Mucosa of rectum (tissue), 2 donors: Measurements from ENCODE around the gene CHN2.

Source experiments
- H3K27ac ChIP-seq, 2 donors: one replicate each; pipeline ENCODE4 v1.7.0; 2013; ENCODE audit warnings: inconsistent platforms in 2 of 2, low read depth in 2 of 2, low read length in 2 of 2
- H3K27me3 ChIP-seq, 2 donors: one replicate each; pipeline ENCODE4 v1.7.0; 2013; ENCODE audit warnings: low read length in 2 of 2; ENCODE audit not compliant: control insufficient read depth in 2 of 2, insufficient read depth in 2 of 2
- H3K36me3 ChIP-seq, 2 donors: one replicate each; pipeline ENCODE4 v1.7.0; 2013; ENCODE audit warnings: low read length in 2 of 2; ENCODE audit not compliant: control insufficient read depth in 2 of 2, insufficient read depth in 2 of 2
- H3K4me1 ChIP-seq, 2 donors: one replicate each; pipeline ENCODE4 v1.7.0; 2013; ENCODE audit warnings: low read length in 2 of 2, mild to moderate bottlenecking in 1 of 2; ENCODE audit not compliant: control insufficient read depth in 2 of 2, insufficient read depth in 2 of 2
- H3K4me3 ChIP-seq, 2 donors: one replicate each; pipeline ENCODE4 v1.7.0; 2013; ENCODE audit warnings: low read length in 2 of 2
- H3K9ac ChIP-seq, 2 donors: one replicate each; pipeline ENCODE4 v1.7.0; 2013; ENCODE audit warnings: low read length in 2 of 2, low read depth in 1 of 2, mild to moderate bottlenecking in 1 of 2
- H3K9me3 ChIP-seq, 2 donors: one replicate each; pipeline ENCODE4 v1.7.0; 2013; ENCODE audit warnings: low read length in 2 of 2; ENCODE audit not compliant: control insufficient read depth in 2 of 2
- donor health status: healthy.
- donor health status: Normal muscosa, but diverticular disease.

Gene CHN2

DNA sequence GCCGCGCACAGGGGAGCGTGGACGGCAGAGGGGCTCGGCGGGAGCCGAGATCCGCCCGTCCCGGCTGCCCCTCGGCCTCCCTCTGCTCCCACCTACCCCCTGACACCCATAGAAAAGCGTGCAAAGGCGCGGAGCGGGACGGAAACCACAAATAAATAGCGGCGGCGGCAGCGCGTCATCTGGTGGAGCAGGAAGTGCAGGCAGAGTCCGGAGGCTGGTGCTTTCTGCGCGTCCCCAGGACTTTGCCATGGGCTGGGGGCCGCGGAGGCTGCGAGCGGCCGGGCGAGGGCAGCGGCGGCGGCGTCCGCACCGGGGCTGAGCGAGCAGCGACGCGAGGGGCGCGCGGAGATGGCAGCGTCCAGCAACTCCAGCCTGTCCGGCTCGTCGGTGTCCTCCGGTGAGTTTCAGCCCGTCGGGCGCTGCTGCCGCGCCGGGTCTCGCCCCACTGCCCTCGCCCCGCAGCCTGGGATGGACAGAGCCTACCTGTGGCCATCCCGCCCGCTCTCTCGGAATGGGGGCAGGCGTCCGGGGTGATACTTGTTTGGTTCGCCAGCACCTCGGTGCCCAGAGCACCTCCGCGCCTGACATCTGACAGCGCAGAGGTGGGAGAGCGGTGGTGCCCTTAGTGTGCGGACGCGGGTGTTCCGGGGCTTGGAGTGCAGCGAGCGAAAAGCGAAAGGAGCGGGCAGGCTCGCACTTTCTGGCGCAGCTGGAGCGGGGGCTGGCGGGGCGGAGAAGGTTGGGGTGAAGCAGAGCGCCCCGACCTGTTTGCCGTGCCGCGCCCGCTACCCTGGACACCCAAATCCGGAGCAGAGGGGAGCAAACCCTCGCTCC, at the start of gene CHN2:
CHN2 (plus strand) TSS at position 182 of the 834 bp plus-strand sequence.
- Histone ChIP-seq H3K4me3 (peak within 1 kb of the TSS; percentile 70 to 72), H3K9ac (peak within 1 kb of the TSS; percentile 52 to 92), H3K27ac (peak within 1 kb of the TSS; percentile 66 to 67), H3K4me1 (peaks cover 8 to 20% of the 10 kb centered on the region in 2 donors), H3K9me3 (no peaks in the 10 kb centered on the region), H3K36me3 (no peaks in the 10 kb centered on the region), H3K27me3 (no peaks in the 10 kb centered on the region)

GRCh38 chr7:29145553-29146056, 49.0 kb upstream of the CHN2 start:
- Histone ChIP-seq H3K9me3 (no peaks in the 10 kb centered on the region), H3K9ac (peak overlapping the region in 1 of 2 donors; percentile 41), H3K27ac (no peak overlapping the region), H3K4me1 (peaks cover 22 to 23% of the 10 kb centered on the region in 2 donors), H3K4me3 (peak overlapping the region; percentile 58 to 59), H3K36me3 (no peaks in the 10 kb centered on the region), H3K27me3 (peaks cover 7 to 17% of the 10 kb centered on the region in 2 donors)

DNA sequence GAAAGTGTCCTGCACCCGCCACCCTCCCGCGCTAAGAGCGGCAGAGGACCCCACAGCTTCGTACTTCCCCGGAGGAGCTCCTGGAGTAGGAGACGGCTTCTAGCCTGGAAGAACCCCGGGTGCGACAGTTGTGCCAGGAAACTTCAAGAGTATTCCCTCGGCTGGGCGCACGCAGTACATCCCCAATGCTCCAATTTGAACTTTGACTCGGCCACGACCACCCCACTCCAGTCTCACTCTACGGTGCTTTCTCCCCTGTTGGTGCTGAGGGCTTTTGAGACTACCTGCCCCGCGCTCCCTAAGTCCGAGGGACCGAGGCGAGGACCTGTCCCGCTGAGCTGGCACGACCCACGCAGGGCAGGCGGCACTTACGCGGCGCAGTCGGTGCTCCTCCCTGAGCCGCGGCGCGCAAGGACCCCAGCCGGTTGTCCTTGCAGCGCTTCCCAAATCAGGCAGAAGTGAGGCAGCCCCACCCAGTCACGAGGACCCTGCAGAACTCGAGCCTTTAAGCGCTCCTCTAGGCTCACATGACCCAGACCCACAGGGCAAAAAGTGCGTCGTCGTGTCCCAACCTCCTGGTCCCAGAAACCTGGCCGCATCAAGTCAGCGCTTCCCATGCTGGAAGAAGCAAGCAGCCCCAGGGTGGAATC, 48.4 kb upstream of the CHN2 start, which contains the start of gene CPVL:
CPVL (minus strand) TSS at position 481 of the 650 bp plus-strand sequence. CDS start 25,476 bp downstream, outside the sequence.
- peaks cover 7 to 17% of the 10 kb centered on the region in 2 donors for H3K27me3 ChIP-seq
- peak within 1 kb of the TSS; percentile 13 to 41 for H3K9ac ChIP-seq
- H3K27ac ChIP-seq = peak within 1 kb of the TSS in 1 of 2 donors; percentile 23
- H3K4me3 ChIP-seq = peak within 1 kb of the TSS; percentile 58 to 59
- peaks cover 17% of the 10 kb centered on the region in 2 donors for H3K4me1 ChIP-seq
- H3K36me3 ChIP-seq = no peaks in the 10 kb centered on the region
- no peaks in the 10 kb centered on the region for H3K9me3 ChIP-seq

- Histone ChIP-seq H3K4me1 (peaks cover 15 to 16% of the 10 kb centered on the region in 2 donors), H3K36me3 (no peaks in the 10 kb centered on the region), H3K27me3 (peaks cover 7 to 17% of the 10 kb centered on the region in 2 donors), H3K9me3 (no peaks in the 10 kb centered on the region), H3K9ac (no peak overlapping the region), H3K27ac (peak overlapping the region in 1 of 2 donors; percentile 2), H3K4me3 (peak overlapping the region; percentile 58 to 59)
Measured at GRCh38 chr7:29146888-29147609, 47.5 kb upstream of the CHN2 start.

GRCh38 chr7:29147821-29148220, 46.8 kb upstream of the CHN2 start:
- peaks cover 7 to 17% of the 10 kb centered on the region in 2 donors for H3K27me3 ChIP-seq
- H3K4me1 ChIP-seq = peaks cover 14 to 16% of the 10 kb centered on the region in 2 donors
- no peak overlapping the region for H3K9ac ChIP-seq
- no peaks in the 10 kb centered on the region for H3K9me3 ChIP-seq
- no peak overlapping the region for H3K4me3 ChIP-seq
- H3K36me3 ChIP-seq = no peaks in the 10 kb centered on the region
- no peak overlapping the region for H3K27ac ChIP-seq

GRCh38 chr7:29149036-29149435, 45.5 kb upstream of the CHN2 start:
- H3K4me1 ChIP-seq = peaks cover 14 to 16% of the 10 kb centered on the region in 2 donors
- H3K27ac ChIP-seq = no peak overlapping the region
- H3K36me3 ChIP-seq = no peaks in the 10 kb centered on the region
- H3K27me3 ChIP-seq = peaks cover 7 to 17% of the 10 kb centered on the region in 2 donors
- H3K4me3 ChIP-seq = no peak overlapping the region
- no peak overlapping the region for H3K9ac ChIP-seq
- H3K9me3 ChIP-seq = no peaks in the 10 kb centered on the region

GRCh38 chr7:29150856-29151255, 43.7 kb upstream of the CHN2 start:
- Histone ChIP-seq H3K27me3 (peaks cover 6 to 10% of the 10 kb centered on the region in 2 donors), H3K9me3 (no peaks in the 10 kb centered on the region), H3K4me3 (no peak overlapping the region), H3K9ac (no peak overlapping the region), H3K4me1 (peaks cover 14% of the 10 kb centered on the region in 2 donors), H3K36me3 (no peaks in the 10 kb centered on the region), H3K27ac (no peak overlapping the region)

GRCh38 chr7:29154076-29154475, 40.5 kb upstream of the CHN2 start:
- Histone ChIP-seq H3K4me1 (no peaks in the 10 kb centered on the region), H3K27me3 (no peaks in the 10 kb centered on the region), H3K9me3 (no peaks in the 10 kb centered on the region), H3K27ac (no peak overlapping the region), H3K4me3 (no peak overlapping the region), H3K9ac (no peak overlapping the region), H3K36me3 (no peaks in the 10 kb centered on the region)

GRCh38 chr7:29156907-29157452, 37.6 kb upstream of the CHN2 start:
- Histone ChIP-seq H3K27ac (no peak overlapping the region), H3K4me1 (no peaks in the 10 kb centered on the region), H3K9me3 (no peaks in the 10 kb centered on the region), H3K36me3 (no peaks in the 10 kb centered on the region), H3K9ac (no peak overlapping the region), H3K27me3 (no peaks in the 10 kb centered on the region), H3K4me3 (no peak overlapping the region)
